H1 (cell line): ENCODE results near the gene RPS6KA2. TPM values are rescaled to one million over a fixed set of nuclear protein-coding genes. Genes with fewer than 3 reads are reported as not detected.

ENCODE experiments used
- CTCF ChIA-PET: fragments of 300-600 bp; sonication (Branson Sonifier 250); formaldehyde crosslinking; loops from one replicate; lab custom pipeline; 2021; ENCODE audit not compliant: partially characterized antibody; lab: Charles Lee
- POLR2A ChIA-PET: fragments of 300-600 bp; sonication (Branson Sonifier 250); formaldehyde crosslinking; loops from one replicate; lab custom pipeline; 2021; ENCODE audit warnings: inconsistent platforms; ENCODE audit not compliant: partially characterized antibody; lab: Charles Lee
- DNase-seq, 2 experiments: peaks; one replicate each; pipeline versions ENCODE4 v3.0.0 to v3.0.0-alpha.2; 2010 to 2022; ENCODE audit warnings: low spot score in 2 of 2, low read depth in 1 of 2, mixed read lengths in 1 of 2
- FAIRE-seq: peaks from 2 replicates; lab custom pipeline; 2011; peaks lifted over from hg19 to GRCh38; lab: Jason Lieb, UNC
- H2AFZ ChIP-seq: 2 replicates; pipeline ENCODE4 v1.8.1; 2012; ENCODE audit warnings: low read length, inconsistent platforms
- H2AK5ac ChIP-seq: 2 replicates; pipeline ENCODE4 v1.6.1; 2013; ENCODE audit warnings: low read depth, low read length
- H2BK120ac ChIP-seq: replicated peaks from 2 replicates; pipeline ENCODE3; 2013; ENCODE audit warnings: low read depth, low read length, inconsistent platforms
- H2BK12ac ChIP-seq: 2 replicates; pipeline ENCODE4 v1.6.1; 2013; ENCODE audit warnings: low read depth, low read length
- H2BK15ac ChIP-seq: 2 replicates; pipeline ENCODE4 v1.6.1; 2013; ENCODE audit warnings: low read length
- H2BK20ac ChIP-seq: 2 replicates; pipeline ENCODE4 v1.6.1; 2013; ENCODE audit warnings: low read length
- H2BK5ac ChIP-seq: 2 replicates; pipeline ENCODE4 v1.6.1; 2013; ENCODE audit warnings: low read depth, low read length
- H3K14ac ChIP-seq: 2 replicates; pipeline ENCODE4 v1.6.1; 2013; ENCODE audit warnings: inconsistent platforms; ENCODE audit not compliant: insufficient read length
- H3K18ac ChIP-seq: 2 replicates; pipeline ENCODE4 v1.6.1; 2013; ENCODE audit warnings: low read length; ENCODE audit errors: extremely low read depth
- H3K23ac ChIP-seq: 2 replicates; pipeline ENCODE4 v1.6.1; 2013; ENCODE audit warnings: inconsistent platforms; ENCODE audit not compliant: insufficient read length
- H3K23me2 ChIP-seq: 2 replicates; pipeline ENCODE4 v1.6.1; 2013; ENCODE audit warnings: low read depth, low read length
- H3K27ac ChIP-seq: 2 replicates; pipeline ENCODE4 v1.6.1; 2011; ENCODE audit warnings: low read depth, low read length, inconsistent platforms
- H3K27me3 ChIP-seq, 4 experiments: replicated peaks in 1 of 4; 1 replicate in 1 of 4; 2 replicates in 3 of 4; pipeline versions ENCODE4 v1.6.1 to v1.8.1; 2011 to 2013; ENCODE audit warnings: low read length in 3 of 4, mild to moderate bottlenecking in 3 of 4, inconsistent platforms in 2 of 4, mixed read lengths in 2 of 4, moderate library complexity in 1 of 4; ENCODE audit not compliant: control insufficient read depth in 3 of 4, insufficient read depth in 3 of 4; ENCODE audit errors: extremely low read depth in 1 of 4
- H3K36me3 ChIP-seq, 4 experiments: 2 replicates each; pipeline versions ENCODE4 v1.6.1 to v1.8.1; 2011 to 2013; ENCODE audit warnings: mild to moderate bottlenecking in 4 of 4, low read length in 3 of 4, moderate library complexity in 2 of 4, control low read depth in 1 of 4, inconsistent platforms in 1 of 4; ENCODE audit not compliant: insufficient read depth in 4 of 4, control insufficient read depth in 2 of 4
- H3K4ac ChIP-seq: replicated peaks from 2 replicates; pipeline ENCODE3; 2013; ENCODE audit warnings: low read length, low read depth, mixed read lengths, inconsistent platforms; ENCODE audit not compliant: insufficient read length
- H3K4me1 ChIP-seq, 4 experiments: replicated peaks in 1 of 4; 1 replicate in 1 of 4; 2 replicates in 3 of 4; pipeline versions ENCODE4 v1.6.1 to v1.8.1; 2011 to 2013; ENCODE audit warnings: low read length in 3 of 4, inconsistent platforms in 2 of 4, mixed read lengths in 1 of 4; ENCODE audit not compliant: insufficient read depth in 4 of 4, control insufficient read depth in 3 of 4
- H3K4me2 ChIP-seq, 2 experiments: 2 replicates each; pipeline versions ENCODE4 v1.6.1 to v1.8.1; 2011 to 2013; ENCODE audit warnings: low read depth in 2 of 2, low read length in 2 of 2, control low read depth in 1 of 2, inconsistent platforms in 1 of 2, mild to moderate bottlenecking in 1 of 2; ENCODE audit not compliant: insufficient read depth in 1 of 2
- H3K4me3 ChIP-seq, 4 experiments: fragments of 200-600, 300-600 bp in 1 of 4; sonication (generic), shearing (Covaris generic), sonication (Bioruptor Twin) in 1 of 4; 2 replicates each; pipeline versions ENCODE4 v1.5.1 to v1.8.1; 2011 to 2016; ENCODE audit warnings: low read length in 4 of 4, low read depth in 3 of 4, control low read depth in 2 of 4, inconsistent platforms in 2 of 4, mild to moderate bottlenecking in 2 of 4, mixed read lengths in 1 of 4, moderate library complexity in 1 of 4; ENCODE audit not compliant: insufficient read depth in 2 of 4; ENCODE audit errors: extremely low read depth in 1 of 4
- H3K56ac ChIP-seq: replicated peaks from 2 replicates; pipeline ENCODE3; 2013; ENCODE audit warnings: low read depth, mild to moderate bottlenecking, mixed read lengths, low read length, inconsistent platforms; ENCODE audit not compliant: insufficient read length
- H3K79me1 ChIP-seq: 2 replicates; pipeline ENCODE4 v1.6.1; 2013; ENCODE audit warnings: low read depth, low read length, control low read depth
- H3K79me2 ChIP-seq, 2 experiments: 2 replicates each; pipeline versions ENCODE4 v1.6.1 to v1.8.1; 2012 to 2013; ENCODE audit warnings: low read length in 2 of 2, mild to moderate bottlenecking in 2 of 2, inconsistent platforms in 1 of 2; ENCODE audit not compliant: insufficient read depth in 2 of 2, control insufficient read depth in 1 of 2
- H3K9ac ChIP-seq, 4 experiments: replicated peaks in 1 of 4; 1 replicate in 1 of 4; 2 replicates in 3 of 4; pipeline versions ENCODE4 v1.6.1 to v1.8.1; 2011 to 2013; ENCODE audit warnings: low read depth in 3 of 4, low read length in 3 of 4, control low read depth in 2 of 4, mild to moderate bottlenecking in 2 of 4, moderate library complexity in 2 of 4, inconsistent platforms in 1 of 4; ENCODE audit errors: extremely low read depth in 1 of 4
- H3K9me3 ChIP-seq, 2 experiments: 2 replicates each; pipeline versions ENCODE4 v1.6.1 to v1.8.1; 2012 to 2013; ENCODE audit warnings: mild to moderate bottlenecking in 2 of 2, moderate library complexity in 2 of 2, control low read depth in 1 of 2, inconsistent platforms in 1 of 2, low read depth in 1 of 2, low read length in 1 of 2, mixed read lengths in 1 of 2; ENCODE audit not compliant: insufficient read depth in 2 of 2
- H4K20me1 ChIP-seq, 2 experiments: replicated peaks in 1 of 2; 2 replicates each; pipeline versions ENCODE3 to v1.8.1; 2011 to 2013; ENCODE audit warnings: inconsistent platforms in 2 of 2, low read length in 2 of 2, mild to moderate bottlenecking in 1 of 2; ENCODE audit not compliant: insufficient read depth in 2 of 2, control insufficient read depth in 1 of 2
- H4K5ac ChIP-seq: 2 replicates; pipeline ENCODE4 v1.6.1; 2013; ENCODE audit warnings: low read length, low read depth, mixed read lengths, inconsistent platforms; ENCODE audit not compliant: insufficient read length
- H4K8ac ChIP-seq: 2 replicates; pipeline ENCODE4 v1.8.0; 2013; ENCODE audit warnings: mild to moderate bottlenecking, moderate library complexity, low read length, inconsistent platforms; ENCODE audit not compliant: insufficient read depth; ENCODE audit errors: extremely low read depth
- H4K91ac ChIP-seq: replicated peaks from 2 replicates; pipeline ENCODE3; 2013; ENCODE audit warnings: low read length, mixed read lengths, inconsistent platforms; ENCODE audit not compliant: insufficient read length
- RAD21 ChIP-seq, 2 experiments: IDR thresholded peaks in 1 of 2; conservative IDR thresholded peaks in 1 of 2; 2 replicates each; pipeline ENCODE4 v1.6.1; 2011; ENCODE audit warnings: low read depth in 2 of 2, low read length in 2 of 2, improper control_type of control experiment in 1 of 2, inconsistent platforms in 1 of 2, mild to moderate bottlenecking in 1 of 2, moderate library complexity in 1 of 2
- SP4 ChIP-seq: IDR thresholded peaks from 2 replicates; pipeline ENCODE4 v1.6.1; 2012; ENCODE audit warnings: low read length, inconsistent platforms
- WGBS, 2 experiments: shearing (Covaris generic) in 1 of 2; methylation state at CpG; one replicate each; pipeline versions ENCODE4 v1.1.6 to v1.1.7; 2013 to 2015; ENCODE audit warnings: low lambda C conversion rate in 2 of 2, mixed read lengths in 2 of 2, inconsistent platforms in 1 of 2, low coverage in 1 of 2, missing lambda C conversion rate in 1 of 2; ENCODE audit not compliant: insufficient replicate concordance in 2 of 2, insufficient coverage in 1 of 2, insufficient read length in 1 of 2; ENCODE audit errors: extremely low coverage in 1 of 2, missing lambda C conversion rate in 1 of 2; 5-methylcytosine and 5-hydroxymethylcytosine counted together
- polyA plus RNA-seq, 7 experiments: library from polyadenylated mRNA; depleted of rRNA in 3 of 7; stranded (reverse) in 5 of 7; unstranded in 2 of 7; fragments of >200 nt in 5 of 7; fragments of 200-250 nt in 2 of 7; gene quantifications; 1 replicate in 5 of 7; 2 replicates in 1 of 7; 4 replicates in 1 of 7; pipeline versions ENCODE4 v1.2.1 to v1.2.3, GENCODE V29; 2011 to 2013; ENCODE audit warnings: missing spikeins in 2 of 7, mixed read lengths in 2 of 7
- total RNA-seq: library from RNA; stranded (reverse); fragmentation: NEBNext Ultra II Directional; extraction: Animal tissue kit (Norgen Biotek cat#: 25700); gene quantifications from 2 replicates; pipeline ENCODE4 v1.2.1, GENCODE V29; 2021

The RPS6KA2 gene
- total and polyA plus RNA-seq, 2 of the 8 experiments (the other 6 are each of a cell fraction or from before 2014, with no cell fraction given): 8.8 to 25.7 TPM

DNA sequence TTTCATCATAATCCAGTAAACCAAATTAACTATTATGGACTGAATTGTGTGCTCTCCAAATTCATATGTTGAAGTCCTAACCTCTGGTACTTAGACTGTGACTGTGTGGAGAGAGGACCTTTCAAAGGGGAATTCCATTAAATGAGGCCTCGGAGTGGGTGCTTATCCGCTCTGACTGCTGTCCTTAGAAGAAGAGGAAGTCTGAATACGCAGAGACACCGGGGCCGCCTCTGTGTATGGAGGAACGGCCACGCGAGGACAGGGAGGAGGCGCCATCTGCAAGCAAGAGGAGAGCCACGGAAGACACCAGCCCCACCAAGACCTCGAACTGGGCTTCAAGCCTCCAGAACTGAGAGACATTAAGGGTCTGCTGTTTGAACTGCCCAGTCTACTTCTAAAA, 35.6 kb upstream of the RPS6KA2 start:
- Histone ChIP-seq H3K79me1 (no peaks in the 10 kb centered on the region), H3K18ac (no peak overlapping the region), H2AFZ (no peak overlapping the region), H4K20me1 (no peaks in the 10 kb centered on the region), H3K4me2 (no peak overlapping the region), H3K27me3 (peaks cover 0 to 3% (median under 1%) of the 10 kb centered on the region in 4 experiments; a peak in 5 of 7 replicates), H3K9ac (no peak overlapping the region), H2BK20ac (no peak overlapping the region), H3K27ac (no peak overlapping the region), H3K4ac (no peak overlapping the region)
- FAIRE-seq (no peak), DNase-seq (no peak)
- WGBS, 2 experiments: 95% methylated on average over 11 of the region's 11 CpGs; no CpG with 5 or more reads in 1 of the 2 experiments
- no peak for TF ChIP-seq SP4
- peak in 1 of 2 experiments; percentile 17; a peak in 1 of 4 replicates for TF ChIP-seq RAD21 (IDR thresholded peaks at IDR 0.05 in 1 of 2, conservative IDR thresholded peaks at IDR 0.05 in 1 of 2; ENCODE audit: low read depth in 2 of 2, low read length in 2 of 2)
- TF ChIP-seq, all 59 proteins: peak for 1
- H2BK15ac ChIP-seq: no peak overlapping the region
- H3K4me3 ChIP-seq: no peak overlapping the region
- H4K5ac ChIP-seq: no peak overlapping the region
- no peaks in the 10 kb centered on the region; the same call in 1 of the 2 replicates for H3K23me2 ChIP-seq
- no peak overlapping the region for H3K23ac ChIP-seq
- H4K91ac ChIP-seq: no peak overlapping the region
- no peaks in the 10 kb centered on the region for H3K79me2 ChIP-seq
- no peak overlapping the region for H3K56ac ChIP-seq
- POLR2A ChIA-PET: interaction anchor here (1.2 kb wide), 1 partner anchor 36 kb away, joined by 3 read pairs; no protein-coding TSS in a partner anchor
- H2AK5ac ChIP-seq: no peak overlapping the region
- H2BK12ac ChIP-seq: no peak overlapping the region
- no peaks in the 10 kb centered on the region; a peak in 1 of 7 replicates for H3K4me1 ChIP-seq
- H2BK120ac ChIP-seq: no peak overlapping the region
- H3K14ac ChIP-seq: no peak overlapping the region
- no peaks in the 10 kb centered on the region for H3K36me3 ChIP-seq
- no peak overlapping the region for H4K8ac ChIP-seq
- no peak overlapping the region for H2BK5ac ChIP-seq
- no peaks in the 10 kb centered on the region for H3K9me3 ChIP-seq
- CTCF ChIA-PET: interaction anchor here (1.4 kb wide), 2 partner anchors 17 to 50 kb away, joined by 3 read pairs; no protein-coding TSS in a partner anchor
